ENCODE results near the gene ARHGAP5.
"Not testable (repeated sequence)": the region's sequence is repeated elsewhere in the genome, so short reads cannot be mapped to it uniquely, and the experiment has no call there.

The ARHGAP5 gene

GRCh38 chr14:32109676-32110547 lies 32.8 kb downstream of the ARHGAP5 start:
- DNase-seq (ENCODE audit: low read depth in 2 of 2): no peak

GRCh38 chr14:32110548-32110896 lies 33.4 kb downstream of the ARHGAP5 start:
- DNase-seq (ENCODE audit: low read depth in 2 of 2): no peak

GRCh38 chr14:32121536-32121935 lies 44.4 kb downstream of the ARHGAP5 start:
- no peak for DNase-seq (ENCODE audit: low read depth in 2 of 2)

GRCh38 chr14:32121948-32122347 lies 44.8 kb downstream of the ARHGAP5 start:
- DNase-seq (ENCODE audit: low read depth in 2 of 2): no peak

GRCh38 chr14:32126899-32127730 lies 50.0 kb downstream of the ARHGAP5 start:
- DNase-seq (ENCODE audit: low read depth in 2 of 2): not testable (repeated sequence)

- not testable (repeated sequence) for DNase-seq (ENCODE audit: low read depth in 2 of 2)
These were observed 50.9 kb downstream of the ARHGAP5 start for GRCh38 chr14:32127731-32128654.

GRCh38 chr14:32128703-32129102 lies 51.6 kb downstream of the ARHGAP5 start:
- DNase-seq (ENCODE audit: low read depth in 2 of 2): no peak

GRCh38 chr14:32129124-32129523 lies 52.0 kb downstream of the ARHGAP5 start:
- DNase-seq (ENCODE audit: low read depth in 2 of 2): no peak

GRCh38 chr14:32131689-32132088 lies 54.6 kb downstream of the ARHGAP5 start:
- not testable (repeated sequence) for DNase-seq (ENCODE audit: low read depth in 2 of 2)

GRCh38 chr14:32134448-32135097 lies 57.5 kb downstream of the ARHGAP5 start:
- no peak for DNase-seq (ENCODE audit: low read depth in 2 of 2)

GRCh38 chr14:32136027-32136825 lies 59.1 kb downstream of the ARHGAP5 start:
- no peak for DNase-seq (ENCODE audit: low read depth in 2 of 2)

- DNase-seq (ENCODE audit: low read depth in 2 of 2): no peak
These were observed 60.2 kb downstream of the ARHGAP5 start for GRCh38 chr14:32137313-32137712.

- no peak for DNase-seq (ENCODE audit: low read depth in 2 of 2)
These were observed 60.8 kb downstream of the ARHGAP5 start for GRCh38 chr14:32137892-32138291.

GRCh38 chr14:32142341-32142740 lies 65.2 kb downstream of the ARHGAP5 start:
- no peak for DNase-seq (ENCODE audit: low read depth in 2 of 2)

GRCh38 chr14:32142754-32143437 lies 65.8 kb downstream of the ARHGAP5 start:
- DNase-seq (ENCODE audit: low read depth in 2 of 2): no peak

GRCh38 chr14:32150392-32150791 lies 73.3 kb downstream of the ARHGAP5 start:
- DNase-seq (ENCODE audit: low read depth in 2 of 2): no peak

- DNase-seq (ENCODE audit: low read depth in 2 of 2): no peak
These were observed 88.9 kb downstream of the ARHGAP5 start for GRCh38 chr14:32166029-32166428.

- DNase-seq (ENCODE audit: low read depth in 2 of 2): no peak
These were observed 89.8 kb downstream of the ARHGAP5 start for GRCh38 chr14:32166924-32167323.

GRCh38 chr14:32167907-32168306 lies 90.8 kb downstream of the ARHGAP5 start:
- no peak for DNase-seq (ENCODE audit: low read depth in 2 of 2)

GRCh38 chr14:32169191-32169590 lies 92.1 kb downstream of the ARHGAP5 start:
- DNase-seq (ENCODE audit: low read depth in 2 of 2): no peak
